ENCODE data around the gene CDK1.
A peak's percentile ranks its signal among the peaks of the same experiment; 100 is the strongest.

The CDK1 gene

DNA sequence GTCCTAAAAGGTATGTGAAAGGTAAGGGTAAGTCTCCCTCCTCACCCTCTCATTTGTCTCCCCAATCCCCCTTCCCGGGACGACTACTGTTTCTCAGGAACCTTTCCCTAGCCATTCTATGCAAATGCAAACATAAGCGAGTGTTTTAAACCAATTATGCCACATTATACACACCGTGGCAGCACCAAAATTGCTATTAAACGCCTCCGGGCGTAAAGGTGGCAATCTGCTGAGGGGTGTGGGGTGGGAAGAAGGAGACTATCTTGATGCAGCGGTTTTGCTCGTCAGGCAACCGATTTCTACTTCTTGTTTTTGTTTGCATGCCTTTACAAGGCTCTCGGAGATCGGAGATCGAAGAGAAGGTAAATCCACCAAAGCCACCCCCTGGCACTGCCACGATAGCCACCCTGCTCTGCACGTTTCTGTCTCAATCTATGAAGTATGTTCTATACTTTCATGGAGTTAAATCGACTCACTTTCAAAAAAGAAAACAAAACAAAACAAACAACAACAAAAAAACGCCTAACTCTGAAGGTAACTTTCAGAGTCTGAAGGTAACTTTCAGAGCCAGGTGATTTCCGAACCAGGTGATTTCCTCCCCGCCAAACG is 46.0 kb upstream of the CDK1 start:
- no peak overlapping the region for H3K27ac ChIP-seq (replicated peaks)
- peak in 1 of 2 experiments; percentile 14 for DNase-seq (ENCODE audit: low read depth in 1 of 2, low spot score in 1 of 2)

DNA sequence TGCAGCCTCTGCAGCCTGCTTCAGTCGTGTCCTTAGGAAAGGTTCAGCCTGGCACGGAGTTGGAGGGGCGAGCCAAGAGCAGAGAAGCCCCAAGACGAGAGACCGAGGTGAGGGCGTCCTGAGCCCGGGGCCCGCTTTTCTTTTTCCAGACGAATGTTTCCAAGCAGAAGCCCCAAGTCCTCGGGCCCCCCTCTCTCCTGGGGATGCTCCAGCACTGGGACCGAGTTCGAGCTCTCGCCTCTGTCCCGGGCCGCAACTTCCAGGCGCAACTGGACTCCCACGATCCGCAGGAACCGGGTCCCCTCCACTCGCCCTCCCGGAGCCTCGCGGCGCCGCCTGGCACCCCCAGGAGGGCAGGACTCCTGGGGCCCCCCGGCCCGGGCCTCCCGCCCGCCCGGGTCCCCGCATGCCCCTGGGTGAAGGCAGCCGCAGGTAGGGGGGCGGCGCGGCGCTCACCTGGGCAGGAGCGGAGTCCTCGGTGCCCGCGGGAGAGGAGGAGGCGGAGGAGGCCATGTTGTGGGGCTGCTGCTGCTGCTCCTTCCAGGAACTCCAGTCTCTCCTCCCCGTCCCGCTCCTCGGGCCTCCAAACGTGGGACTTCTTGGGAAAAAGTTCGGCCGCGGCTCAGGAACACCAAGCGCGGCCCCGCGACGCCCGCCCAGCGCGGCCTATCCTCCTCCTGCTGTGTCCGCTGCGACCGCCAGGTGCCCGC is 45.3 kb upstream of the CDK1 start:
- TF ChIP-seq REST (IDR thresholded peaks at IDR 0.05; ENCODE audit: insufficient replicate concordance, low read depth) (no peak), SPI1 (IDR thresholded peaks at IDR 0.05; ENCODE audit: borderline replicate concordance, low read depth) (no peak), POLR2AphosphoS5 (IDR thresholded peaks at IDR 0.05; ENCODE audit: low read depth) (no peak), GABPA (IDR thresholded peaks at IDR 0.05; ENCODE audit: low read depth) (no peak)
- TF ChIP-seq, protein P1, sequence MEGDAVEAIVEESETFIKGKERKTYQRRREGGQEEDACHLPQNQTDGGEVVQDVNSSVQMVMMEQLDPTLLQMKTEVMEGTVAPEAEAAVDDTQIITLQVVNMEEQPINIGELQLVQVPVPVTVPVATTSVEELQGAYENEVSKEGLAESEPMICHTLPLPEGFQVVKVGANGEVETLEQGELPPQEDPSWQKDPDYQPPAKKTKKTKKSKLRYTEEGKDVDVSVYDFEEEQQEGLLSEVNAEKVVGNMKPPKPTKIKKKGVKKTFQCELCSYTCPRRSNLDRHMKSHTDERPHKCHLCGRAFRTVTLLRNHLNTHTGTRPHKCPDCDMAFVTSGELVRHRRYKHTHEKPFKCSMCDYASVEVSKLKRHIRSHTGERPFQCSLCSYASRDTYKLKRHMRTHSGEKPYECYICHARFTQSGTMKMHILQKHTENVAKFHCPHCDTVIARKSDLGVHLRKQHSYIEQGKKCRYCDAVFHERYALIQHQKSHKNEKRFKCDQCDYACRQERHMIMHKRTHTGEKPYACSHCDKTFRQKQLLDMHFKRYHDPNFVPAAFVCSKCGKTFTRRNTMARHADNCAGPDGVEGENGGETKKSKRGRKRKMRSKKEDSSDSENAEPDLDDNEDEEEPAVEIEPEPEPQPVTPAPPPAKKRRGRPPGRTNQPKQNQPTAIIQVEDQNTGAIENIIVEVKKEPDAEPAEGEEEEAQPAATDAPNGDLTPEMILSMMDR (IDR thresholded peaks at IDR 0.05; ENCODE audit: insufficient read depth, low read length): no peak
- peaks cover 34% of the 10 kb centered on the region for H3K27me3 ChIP-seq (ENCODE audit: insufficient read depth, poor library complexity, severe bottlenecking)
- DNase-seq (ENCODE audit: low read depth in 1 of 2, low spot score in 1 of 2): no peak
- no peak overlapping the region for H3K27ac ChIP-seq (replicated peaks)
- peak overlapping the region; percentile 29 for H3K4me3 ChIP-seq (replicated peaks; ENCODE audit: insufficient read depth, low read length)

More for the DNA sequence above, 46.0 kb upstream of the CDK1 start:
- Histone ChIP-seq H3K4me3 (replicated peaks; ENCODE audit: insufficient read depth, low read length) (peak overlapping the region; percentile 29), H3K27me3 (ENCODE audit: insufficient read depth, poor library complexity, severe bottlenecking) (peaks cover 34% of the 10 kb centered on the region)
- TF ChIP-seq SPI1 (IDR thresholded peaks at IDR 0.05; ENCODE audit: borderline replicate concordance, low read depth) (no peak), GABPA (IDR thresholded peaks at IDR 0.05; ENCODE audit: low read depth) (no peak), REST (IDR thresholded peaks at IDR 0.05; ENCODE audit: insufficient replicate concordance, low read depth) (no peak), POLR2AphosphoS5 (IDR thresholded peaks at IDR 0.05; ENCODE audit: low read depth) (no peak)
- TF ChIP-seq, protein P1 (IDR thresholded peaks at IDR 0.05; ENCODE audit: insufficient read depth, low read length): no peak

GRCh38 chr10:60733517-60733822 is 44.8 kb upstream of the CDK1 start:
- no peak for TF ChIP-seq GABPA (IDR thresholded peaks at IDR 0.05; ENCODE audit: low read depth)
- TF ChIP-seq POLR2AphosphoS5 (IDR thresholded peaks at IDR 0.05; ENCODE audit: low read depth): no peak
- TF ChIP-seq SPI1 (IDR thresholded peaks at IDR 0.05; ENCODE audit: borderline replicate concordance, low read depth): no peak
- no peak for TF ChIP-seq REST (IDR thresholded peaks at IDR 0.05; ENCODE audit: insufficient replicate concordance, low read depth)
- TF ChIP-seq, protein P1 (IDR thresholded peaks at IDR 0.05; ENCODE audit: insufficient read depth, low read length): no peak
- H3K27ac ChIP-seq (replicated peaks): no peak overlapping the region
- H3K27me3 ChIP-seq (ENCODE audit: insufficient read depth, poor library complexity, severe bottlenecking): peaks cover 34% of the 10 kb centered on the region
- no peak for DNase-seq (ENCODE audit: low read depth in 1 of 2, low spot score in 1 of 2)
- no peak overlapping the region; the same call in 1 of the 2 replicates for H3K4me3 ChIP-seq (replicated peaks; ENCODE audit: insufficient read depth, low read length)

All from HL-60 (cell line).